ENCODE measurements around the gene ZAP70.

The ZAP70 gene

GRCh38 chr2:97715951-97716694 lies 2.7 kb downstream of the ZAP70 start:
- TF ChIP-seq, protein P1, sequence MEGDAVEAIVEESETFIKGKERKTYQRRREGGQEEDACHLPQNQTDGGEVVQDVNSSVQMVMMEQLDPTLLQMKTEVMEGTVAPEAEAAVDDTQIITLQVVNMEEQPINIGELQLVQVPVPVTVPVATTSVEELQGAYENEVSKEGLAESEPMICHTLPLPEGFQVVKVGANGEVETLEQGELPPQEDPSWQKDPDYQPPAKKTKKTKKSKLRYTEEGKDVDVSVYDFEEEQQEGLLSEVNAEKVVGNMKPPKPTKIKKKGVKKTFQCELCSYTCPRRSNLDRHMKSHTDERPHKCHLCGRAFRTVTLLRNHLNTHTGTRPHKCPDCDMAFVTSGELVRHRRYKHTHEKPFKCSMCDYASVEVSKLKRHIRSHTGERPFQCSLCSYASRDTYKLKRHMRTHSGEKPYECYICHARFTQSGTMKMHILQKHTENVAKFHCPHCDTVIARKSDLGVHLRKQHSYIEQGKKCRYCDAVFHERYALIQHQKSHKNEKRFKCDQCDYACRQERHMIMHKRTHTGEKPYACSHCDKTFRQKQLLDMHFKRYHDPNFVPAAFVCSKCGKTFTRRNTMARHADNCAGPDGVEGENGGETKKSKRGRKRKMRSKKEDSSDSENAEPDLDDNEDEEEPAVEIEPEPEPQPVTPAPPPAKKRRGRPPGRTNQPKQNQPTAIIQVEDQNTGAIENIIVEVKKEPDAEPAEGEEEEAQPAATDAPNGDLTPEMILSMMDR (IDR thresholded peaks at IDR 0.05): no peak
- no peaks in the 10 kb centered on the region for H3K36me3 ChIP-seq
- H3K4me1 ChIP-seq (ENCODE audit: control insufficient read depth in 1 of 2, insufficient read depth in 1 of 2, low read depth in 1 of 2, low read length in 1 of 2): peaks cover 19 to 22% of the 10 kb centered on the region in 2 experiments
- H3K4me3 ChIP-seq (ENCODE audit: low read depth in 1 of 2, low read length in 1 of 2): no peak overlapping the region
- H3K9me3 ChIP-seq: no peaks in the 10 kb centered on the region
- no peak overlapping the region for H3K27ac ChIP-seq
- H3K27me3 ChIP-seq: no peaks in the 10 kb centered on the region

DNA sequence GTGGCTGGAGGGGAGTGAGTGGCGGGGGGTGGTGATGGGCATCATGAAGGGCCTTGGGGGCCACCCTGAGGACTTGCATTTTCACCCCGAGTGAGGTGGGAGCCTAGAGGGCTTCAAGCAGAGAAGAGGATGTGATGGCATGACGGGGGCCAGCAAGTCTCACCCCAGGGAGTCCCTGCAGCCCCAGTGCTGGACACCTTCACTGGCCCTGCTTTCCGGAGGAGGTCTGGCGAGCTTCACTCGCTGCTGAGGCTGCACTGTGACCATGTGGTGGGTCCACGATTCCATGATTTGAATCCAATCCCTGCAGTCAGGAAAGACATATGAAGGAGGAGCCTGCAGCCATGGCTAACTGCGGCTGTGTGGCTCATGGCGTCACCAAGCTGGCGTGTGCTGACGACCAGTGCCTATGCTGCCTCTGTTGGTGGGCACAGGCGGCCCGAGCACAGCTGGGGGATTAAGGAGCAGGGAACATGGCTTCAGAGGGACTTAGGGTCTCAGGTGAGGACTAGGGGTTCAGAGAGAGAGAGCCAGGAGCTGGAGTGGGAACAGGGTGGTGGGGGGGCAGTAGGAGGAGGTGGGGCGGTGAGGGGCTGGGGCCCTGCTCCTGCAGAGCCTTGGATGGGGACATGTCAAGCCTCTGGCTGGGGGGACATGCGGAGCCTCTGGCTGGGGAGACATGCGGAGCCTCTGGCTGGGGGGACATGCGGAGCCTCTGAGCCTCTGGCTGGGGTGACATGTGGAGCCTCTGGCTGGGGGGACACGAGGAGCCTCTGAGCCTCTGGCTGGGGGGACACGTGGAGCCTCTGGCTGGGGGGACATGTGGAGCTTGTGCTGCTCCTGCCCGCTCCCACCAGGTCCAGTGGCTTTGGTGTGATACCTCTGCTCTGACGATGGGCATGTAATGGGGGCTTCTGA lies 3.6 kb downstream of the ZAP70 start:
- no peak overlapping the region for H3K4me3 ChIP-seq (ENCODE audit: low read depth in 1 of 2, low read length in 1 of 2)
- no peaks in the 10 kb centered on the region for H3K9me3 ChIP-seq
- no peaks in the 10 kb centered on the region for H3K36me3 ChIP-seq
- H3K27me3 ChIP-seq: no peaks in the 10 kb centered on the region
- H3K27ac ChIP-seq: no peak overlapping the region
- H3K4me1 ChIP-seq (ENCODE audit: control insufficient read depth in 1 of 2, insufficient read depth in 1 of 2, low read depth in 1 of 2, low read length in 1 of 2): peaks cover 19 to 22% of the 10 kb centered on the region in 2 experiments
- TF ChIP-seq, protein P1 (IDR thresholded peaks at IDR 0.05): no peak

GRCh38 chr2:97717613-97717995 lies 4.2 kb downstream of the ZAP70 start:
- peaks cover 19 to 22% of the 10 kb centered on the region in 2 experiments for H3K4me1 ChIP-seq (ENCODE audit: control insufficient read depth in 1 of 2, insufficient read depth in 1 of 2, low read depth in 1 of 2, low read length in 1 of 2)
- H3K4me3 ChIP-seq (ENCODE audit: low read depth in 1 of 2, low read length in 1 of 2): no peak overlapping the region
- TF ChIP-seq, protein P1 (IDR thresholded peaks at IDR 0.05): no peak
- no peak overlapping the region for H3K27ac ChIP-seq
- no peaks in the 10 kb centered on the region for H3K36me3 ChIP-seq
- no peaks in the 10 kb centered on the region for H3K9me3 ChIP-seq
- no peaks in the 10 kb centered on the region for H3K27me3 ChIP-seq

GRCh38 chr2:97718051-97718882 lies 4.9 kb downstream of the ZAP70 start:
- Histone ChIP-seq H3K4me3 (ENCODE audit: low read depth in 1 of 2, low read length in 1 of 2) (peak overlapping the region; percentile 17 to 32), H3K36me3 (no peaks in the 10 kb centered on the region), H3K27ac (peak overlapping the region; percentile 56), H3K27me3 (no peaks in the 10 kb centered on the region), H3K9me3 (no peaks in the 10 kb centered on the region), H3K4me1 (ENCODE audit: control insufficient read depth in 1 of 2, insufficient read depth in 1 of 2, low read depth in 1 of 2, low read length in 1 of 2) (peaks cover 19 to 22% of the 10 kb centered on the region in 2 experiments)
- TF ChIP-seq, protein P1 (IDR thresholded peaks at IDR 0.05): no peak

DNA sequence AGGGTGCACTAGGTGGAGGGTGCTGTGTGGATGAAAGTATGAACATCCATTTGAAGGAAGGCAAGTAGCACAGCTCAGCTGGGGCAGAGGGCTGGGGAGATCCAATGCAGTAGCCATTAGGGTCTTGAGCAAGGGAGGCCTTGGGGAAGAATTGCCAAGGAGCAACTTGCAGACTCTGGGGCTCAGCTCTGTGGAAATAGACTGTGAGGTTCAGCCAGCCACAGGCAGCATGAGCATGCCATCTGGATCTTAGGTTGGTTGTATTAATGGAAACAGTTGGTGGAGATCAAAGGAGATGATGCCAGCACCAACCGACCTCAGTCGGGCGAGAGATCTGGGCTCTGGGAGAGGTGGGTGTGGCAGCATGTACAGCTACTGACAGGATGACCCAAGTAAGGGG lies 5.6 kb downstream of the ZAP70 start:
- TF ChIP-seq, protein P1 (IDR thresholded peaks at IDR 0.05): no peak
- H3K27ac ChIP-seq: peak overlapping the region; percentile 56

More for the DNA sequence above, 5.6 kb downstream of the ZAP70 start:
- Histone ChIP-seq H3K4me1 (ENCODE audit: control insufficient read depth in 1 of 2, insufficient read depth in 1 of 2, low read depth in 1 of 2, low read length in 1 of 2) (peaks cover 19 to 22% of the 10 kb centered on the region in 2 experiments), H3K9me3 (no peaks in the 10 kb centered on the region), H3K4me3 (ENCODE audit: low read depth in 1 of 2, low read length in 1 of 2) (peak overlapping the region; percentile 17 to 32), H3K36me3 (no peaks in the 10 kb centered on the region), H3K27me3 (peaks cover 4% of the 10 kb centered on the region)
